ENCODE results near the gene TMEM135. TPM values are rescaled to one million over a fixed set of nuclear protein-coding genes. Genes with fewer than 3 reads are reported as not detected.

TMEM135 gene
- total RNA-seq, 5 donors from 2014 or later (not counting 1 experiment from before 2014, with no cell fraction given) = 6.3 to 20.8 (median 12.7) TPM

DNA sequence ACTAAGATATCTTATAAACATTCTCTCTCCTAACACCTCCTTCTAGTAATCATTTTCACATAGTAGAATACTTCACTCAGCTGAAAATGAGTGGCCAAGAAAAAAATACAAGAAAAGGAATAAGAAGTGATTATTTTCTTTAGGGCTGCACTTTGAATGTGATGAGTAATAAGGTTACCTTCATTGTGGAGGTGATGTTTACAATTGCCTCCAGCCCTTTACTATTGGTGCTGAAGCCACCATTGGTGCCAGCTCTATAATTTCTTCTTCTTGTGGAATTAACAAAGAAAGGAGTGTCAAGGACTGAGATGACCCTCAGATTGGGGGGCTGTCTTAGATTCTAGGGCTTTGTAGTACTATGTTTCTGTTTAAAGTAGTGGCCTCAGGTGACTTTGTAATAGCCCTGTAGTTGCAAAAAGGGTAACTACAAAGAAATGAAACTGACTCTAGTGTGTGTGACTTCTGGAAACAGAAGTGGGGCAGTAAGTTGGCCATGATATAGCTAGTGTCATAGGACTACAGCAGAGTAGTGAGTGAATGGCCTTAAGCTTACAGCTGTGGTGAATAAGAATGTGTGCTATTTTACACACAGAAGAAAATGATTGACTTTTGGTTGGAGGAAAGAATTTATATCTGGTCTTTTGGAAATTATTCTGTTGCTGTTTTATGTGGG, 287.2 kb downstream of the TMEM135 start:
- POLR2A ChIA-PET = interaction anchor here in 1 of 2 donors (0.6 kb wide), 1 partner anchor 1245 kb away, joined by 3 read pairs; no protein-coding TSS in a partner anchor
- Histone ChIP-seq H3K9me3 (no peaks in the 10 kb centered on the region), H3K27me3 (replicated peaks in 1 of 2; ENCODE audit: control insufficient read depth in 2 of 2, extremely low read depth in 1 of 2, insufficient read depth in 2 of 2, low read length in 1 of 2) (no peaks in the 10 kb centered on the region), H3K27ac (ENCODE audit: low read length) (no peak overlapping the region), H3K4me1 (ENCODE audit: control insufficient read depth in 1 of 2, extremely low read depth in 1 of 2, insufficient read depth in 2 of 2, low read length in 2 of 2) (no peaks in the 10 kb centered on the region), H3K4me3 (ENCODE audit: control insufficient read depth in 1 of 2, extremely low read depth in 1 of 2, low read length in 1 of 2) (no peak overlapping the region), H3K36me3 (ENCODE audit: control insufficient read depth in 2 of 2, extremely low read depth in 1 of 2, insufficient read depth in 1 of 2, low read length in 1 of 2) (peaks cover 0 to 4% of the 10 kb centered on the region in 2 donors)
- H3K36me3 Mint-ChIP-seq = peaks cover 51% of the 10 kb centered on the region
- no peak for ATAC-seq (replicated peaks in 1 of 4)
- no peaks in the 10 kb centered on the region for H3K4me1 Mint-ChIP-seq
- no peak overlapping the region for H3K27ac Mint-ChIP-seq
- CTCF ChIA-PET = no interaction called here
- no peaks in the 10 kb centered on the region for H3K27me3 Mint-ChIP-seq
- H3K4me3 Mint-ChIP-seq = no peak overlapping the region
- DNase-seq = no peak
- no peaks in the 10 kb centered on the region for H3K9me3 Mint-ChIP-seq

GRCh38 chr11:87325490-87325872, 287.7 kb downstream of the TMEM135 start:
- H3K9me3 Mint-ChIP-seq = no peaks in the 10 kb centered on the region
- Histone ChIP-seq H3K4me3 (ENCODE audit: control insufficient read depth in 1 of 2, extremely low read depth in 1 of 2, low read length in 1 of 2) (no peak overlapping the region), H3K36me3 (ENCODE audit: control insufficient read depth in 2 of 2, extremely low read depth in 1 of 2, insufficient read depth in 1 of 2, low read length in 1 of 2) (peaks cover 0 to 4% of the 10 kb centered on the region in 2 donors), H3K27me3 (replicated peaks in 1 of 2; ENCODE audit: control insufficient read depth in 2 of 2, extremely low read depth in 1 of 2, insufficient read depth in 2 of 2, low read length in 1 of 2) (no peaks in the 10 kb centered on the region), H3K27ac (ENCODE audit: low read length) (no peak overlapping the region), H3K4me1 (ENCODE audit: control insufficient read depth in 1 of 2, extremely low read depth in 1 of 2, insufficient read depth in 2 of 2, low read length in 2 of 2) (no peaks in the 10 kb centered on the region), H3K9me3 (no peaks in the 10 kb centered on the region)
- peaks cover 51% of the 10 kb centered on the region for H3K36me3 Mint-ChIP-seq
- ATAC-seq (replicated peaks in 1 of 4) (no peak), DNase-seq (no peak)
- CTCF ChIA-PET = no interaction called here
- H3K27ac Mint-ChIP-seq = no peak overlapping the region
- POLR2A ChIA-PET = interaction anchor here in 1 of 2 donors (0.6 kb wide), 1 partner anchor 1244 kb away, joined by 3 read pairs; no protein-coding TSS in a partner anchor
- no peak overlapping the region for H3K4me3 Mint-ChIP-seq
- no peaks in the 10 kb centered on the region for H3K4me1 Mint-ChIP-seq
- 90% methylated on average over 2 of the region's 3 CpGs for WGBS (ENCODE audit: insufficient coverage)
- no peaks in the 10 kb centered on the region for H3K27me3 Mint-ChIP-seq

GRCh38 chr11:87326594-87326993, 288.9 kb downstream of the TMEM135 start:
- no peaks in the 10 kb centered on the region for H3K4me1 ChIP-seq (ENCODE audit: control insufficient read depth in 1 of 2, extremely low read depth in 1 of 2, insufficient read depth in 2 of 2, low read length in 2 of 2)
- peaks cover 0 to 3% of the 10 kb centered on the region in 2 donors for H3K36me3 ChIP-seq (ENCODE audit: control insufficient read depth in 2 of 2, extremely low read depth in 1 of 2, insufficient read depth in 1 of 2, low read length in 1 of 2)
- H3K9me3 ChIP-seq = no peaks in the 10 kb centered on the region
- ChIA-PET POLR2A (no interaction called here), CTCF (no interaction called here)
- no peak overlapping the region for H3K27ac ChIP-seq (ENCODE audit: low read length)
- no peaks in the 10 kb centered on the region for H3K9me3 Mint-ChIP-seq
- H3K4me1 Mint-ChIP-seq = no peaks in the 10 kb centered on the region
- no peaks in the 10 kb centered on the region for H3K27me3 Mint-ChIP-seq
- no peak overlapping the region for H3K4me3 ChIP-seq (ENCODE audit: control insufficient read depth in 1 of 2, extremely low read depth in 1 of 2, low read length in 1 of 2)
- H3K27me3 ChIP-seq (replicated peaks in 1 of 2; ENCODE audit: control insufficient read depth in 2 of 2, extremely low read depth in 1 of 2, insufficient read depth in 2 of 2, low read length in 1 of 2) = no peaks in the 10 kb centered on the region
- H3K36me3 Mint-ChIP-seq = peaks cover 43% of the 10 kb centered on the region
- 100% methylated on average over 1 of the region's 2 CpGs for WGBS (ENCODE audit: insufficient coverage)
- no peak for DNase-seq
- no peak overlapping the region for H3K4me3 Mint-ChIP-seq
- H3K27ac Mint-ChIP-seq = no peak overlapping the region
- ATAC-seq (replicated peaks in 1 of 4) = no peak

- no peaks in the 10 kb centered on the region for H3K36me3 ChIP-seq (ENCODE audit: control insufficient read depth in 2 of 2, extremely low read depth in 1 of 2, insufficient read depth in 1 of 2, low read length in 1 of 2)
- Mint-ChIP-seq H3K4me3 (no peak overlapping the region), H3K36me3 (peaks cover 33% of the 10 kb centered on the region), H3K27ac (no peak overlapping the region), H3K4me1 (no peaks in the 10 kb centered on the region), H3K9me3 (no peaks in the 10 kb centered on the region), H3K27me3 (no peaks in the 10 kb centered on the region)
- POLR2A ChIA-PET = no interaction called here
- no peaks in the 10 kb centered on the region for H3K9me3 ChIP-seq
- ATAC-seq (replicated peaks in 1 of 4) = no peak
- no peaks in the 10 kb centered on the region for H3K27me3 ChIP-seq (replicated peaks in 1 of 2; ENCODE audit: control insufficient read depth in 2 of 2, extremely low read depth in 1 of 2, insufficient read depth in 2 of 2, low read length in 1 of 2)
- CTCF ChIA-PET = no interaction called here
- H3K27ac ChIP-seq (ENCODE audit: low read length) = no peak overlapping the region
- H3K4me1 ChIP-seq (ENCODE audit: control insufficient read depth in 1 of 2, extremely low read depth in 1 of 2, insufficient read depth in 2 of 2, low read length in 2 of 2) = no peaks in the 10 kb centered on the region
- WGBS (ENCODE audit: insufficient coverage) = no CpG with 5 or more reads among the region's 2 CpGs
- DNase-seq = no peak
- no peak overlapping the region for H3K4me3 ChIP-seq (ENCODE audit: control insufficient read depth in 1 of 2, extremely low read depth in 1 of 2, low read length in 1 of 2)
Measured at GRCh38 chr11:87329172-87329571, 291.4 kb downstream of the TMEM135 start.

- ATAC-seq (replicated peaks in 1 of 4) (no peak), DNase-seq (no peak)
Measured at GRCh38 chr11:87330187-87330601, 292.5 kb downstream of the TMEM135 start.

DNA sequence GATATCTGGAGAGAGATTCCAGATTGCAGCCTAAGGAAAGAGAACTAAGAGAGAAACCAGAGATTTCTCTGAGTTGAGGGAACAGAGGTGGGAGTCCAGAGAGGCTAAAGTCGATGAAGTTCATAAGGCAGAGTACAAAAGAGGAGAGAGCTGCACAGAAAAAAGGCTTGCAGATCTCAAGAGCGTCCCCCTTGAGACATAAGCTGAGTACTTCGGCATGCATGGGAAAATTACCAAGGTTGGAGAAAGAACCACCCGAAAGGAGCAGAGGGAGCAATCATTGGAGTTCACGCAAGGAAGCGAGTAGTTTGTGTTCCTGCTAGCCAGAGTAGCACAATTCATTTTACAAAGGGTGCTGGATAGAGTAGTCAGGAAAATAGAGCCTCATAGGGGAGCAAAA, 293.5 kb downstream of the TMEM135 start:
- POLR2A ChIA-PET = no interaction called here
- H3K36me3 Mint-ChIP-seq = peaks cover 16% of the 10 kb centered on the region
- CTCF ChIA-PET = no interaction called here
- Histone ChIP-seq H3K4me1 (ENCODE audit: control insufficient read depth in 1 of 2, extremely low read depth in 1 of 2, insufficient read depth in 2 of 2, low read length in 2 of 2) (no peaks in the 10 kb centered on the region), H3K27me3 (replicated peaks in 1 of 2; ENCODE audit: control insufficient read depth in 2 of 2, extremely low read depth in 1 of 2, insufficient read depth in 2 of 2, low read length in 1 of 2) (no peaks in the 10 kb centered on the region), H3K4me3 (ENCODE audit: control insufficient read depth in 1 of 2, extremely low read depth in 1 of 2, low read length in 1 of 2) (no peak overlapping the region), H3K9me3 (no peaks in the 10 kb centered on the region), H3K36me3 (ENCODE audit: control insufficient read depth in 2 of 2, extremely low read depth in 1 of 2, insufficient read depth in 1 of 2, low read length in 1 of 2) (no peaks in the 10 kb centered on the region), H3K27ac (ENCODE audit: low read length) (no peak overlapping the region)
- WGBS (ENCODE audit: insufficient coverage) = 96% methylated on average over 6 of the region's 6 CpGs
- DNase-seq = no peak
- no peak for ATAC-seq (replicated peaks in 1 of 4)
- H3K4me3 Mint-ChIP-seq = no peak overlapping the region
- H3K4me1 Mint-ChIP-seq = no peaks in the 10 kb centered on the region
- no peaks in the 10 kb centered on the region for H3K27me3 Mint-ChIP-seq
- peaks cover 0 to 3% (median 2%) of the 10 kb centered on the region in 3 donors for H3K9me3 Mint-ChIP-seq
- no peak overlapping the region for H3K27ac Mint-ChIP-seq

More at GRCh38 chr11:87330187-87330601, 292.5 kb downstream of the TMEM135 start:
- no peak overlapping the region for H3K27ac ChIP-seq (ENCODE audit: low read length)
- CTCF ChIA-PET = no interaction called here
- H3K36me3 Mint-ChIP-seq = peaks cover 23% of the 10 kb centered on the region
- no CpG with 5 or more reads among the region's 1 CpG for WGBS (ENCODE audit: insufficient coverage)
- no peaks in the 10 kb centered on the region for H3K4me1 Mint-ChIP-seq
- H3K4me3 ChIP-seq (ENCODE audit: control insufficient read depth in 1 of 2, extremely low read depth in 1 of 2, low read length in 1 of 2) = no peak overlapping the region
- H3K4me1 ChIP-seq (ENCODE audit: control insufficient read depth in 1 of 2, extremely low read depth in 1 of 2, insufficient read depth in 2 of 2, low read length in 2 of 2) = no peaks in the 10 kb centered on the region
- H3K27ac Mint-ChIP-seq = no peak overlapping the region
- H3K4me3 Mint-ChIP-seq = no peak overlapping the region
- POLR2A ChIA-PET = no interaction called here
- H3K27me3 ChIP-seq (replicated peaks in 1 of 2; ENCODE audit: control insufficient read depth in 2 of 2, extremely low read depth in 1 of 2, insufficient read depth in 2 of 2, low read length in 1 of 2) = no peaks in the 10 kb centered on the region
- no peaks in the 10 kb centered on the region for H3K36me3 ChIP-seq (ENCODE audit: control insufficient read depth in 2 of 2, extremely low read depth in 1 of 2, insufficient read depth in 1 of 2, low read length in 1 of 2)
- peaks cover 0 to 3% (median 2%) of the 10 kb centered on the region in 3 donors for H3K9me3 Mint-ChIP-seq
- no peaks in the 10 kb centered on the region for H3K9me3 ChIP-seq
- no peaks in the 10 kb centered on the region for H3K27me3 Mint-ChIP-seq

All from T-cell (primary cell).